ENCODE results near the gene TMSB15C.

The TMSB15C gene

GRCh38 chrX:104041003-104041402 is 35.0 kb downstream of the TMSB15C start:
- no peak for DNase-seq

DNA sequence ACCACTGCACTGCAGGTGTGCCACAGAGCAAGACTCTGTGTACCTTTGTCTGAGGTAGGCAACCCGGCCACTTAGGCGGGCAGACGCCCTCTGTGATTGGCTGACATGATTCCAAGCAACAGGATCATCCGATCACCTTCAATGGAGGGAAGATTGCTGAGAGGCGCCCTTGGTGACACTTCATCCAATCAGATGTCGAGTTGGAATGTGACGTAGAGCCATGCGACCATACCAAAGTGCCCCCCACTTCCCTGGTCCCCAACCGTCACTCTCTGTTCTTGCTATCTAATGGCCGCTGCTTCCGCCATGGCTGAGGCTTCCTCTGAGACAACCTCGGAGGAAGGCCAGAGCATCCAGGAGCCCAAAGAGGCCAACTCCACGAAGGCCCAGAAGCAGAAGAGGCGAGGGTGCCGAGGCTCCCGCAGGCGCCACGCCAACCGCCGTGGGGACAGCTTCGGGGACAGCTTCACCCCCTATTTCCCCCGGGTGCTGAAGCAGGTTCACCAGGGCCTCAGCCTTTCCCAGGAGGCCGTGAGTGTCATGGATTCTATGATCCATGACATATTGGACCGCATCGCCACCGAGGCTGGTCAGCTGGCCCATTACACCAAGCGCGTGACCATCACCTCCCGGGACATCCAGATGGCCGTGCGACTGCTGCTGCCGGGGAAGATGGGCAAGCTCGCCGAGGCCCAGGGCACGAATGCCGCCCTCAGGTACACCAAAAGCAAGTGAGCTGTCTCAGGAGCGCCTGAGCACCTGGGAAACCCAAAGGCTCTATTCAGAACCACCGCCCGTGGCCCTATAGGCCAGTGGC is 36.1 kb downstream of the TMSB15C start, which contains the start of gene H2BW2:
Gene H2BW2 (plus strand): TSS at position 268 of the 817 bp plus-strand sequence. CDS start 39 bp downstream, at position 307.
- DNase-seq: no peak
